GM12865 (cell line): Measurements from ENCODE around the gene GNA12.

Experiments
- DNase-seq: peaks from one replicate; pipeline ENCODE4 v3.0.0; 2010; ENCODE audit warnings: low read depth
- H3K4me3 ChIP-seq: 2 replicates; pipeline ENCODE4 v1.5.1; 2011; ENCODE audit warnings: mild to moderate bottlenecking, low read depth, low read length, control low read depth
- TF ChIP-seq, protein P1 (sequence below): IDR thresholded peaks from 2 replicates; pipeline ENCODE4 v1.5.1; 2011; ENCODE audit warnings: low read length, control low read depth, low read depth, inconsistent platforms; ENCODE audit not compliant: insufficient read depth; ENCODE audit errors: missing control alignments

Gene GNA12

DNA sequence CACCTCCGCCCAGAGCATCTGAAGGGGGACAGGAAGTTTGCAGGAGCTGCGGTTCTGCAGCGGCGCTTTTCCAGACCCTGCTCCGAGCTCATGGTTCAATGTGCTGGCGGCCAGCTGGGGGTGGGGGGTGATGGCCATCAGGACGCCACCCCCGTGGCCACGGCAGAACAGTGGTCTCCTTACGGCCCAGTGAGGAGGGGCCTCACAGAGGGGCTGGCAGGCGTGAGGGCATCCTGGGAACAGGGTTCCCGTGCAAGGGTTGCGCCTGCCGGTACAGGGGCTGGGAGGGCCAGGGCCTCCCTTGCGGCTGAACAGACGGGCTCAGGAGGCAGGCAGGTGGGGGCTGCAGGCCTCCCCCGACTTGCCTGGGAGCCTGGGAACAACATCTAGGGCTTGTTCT lies 39.0 kb upstream of the GNA12 start:
- H3K4me3 ChIP-seq: no peak overlapping the region
- no peak for DNase-seq
- TF ChIP-seq, protein P1, sequence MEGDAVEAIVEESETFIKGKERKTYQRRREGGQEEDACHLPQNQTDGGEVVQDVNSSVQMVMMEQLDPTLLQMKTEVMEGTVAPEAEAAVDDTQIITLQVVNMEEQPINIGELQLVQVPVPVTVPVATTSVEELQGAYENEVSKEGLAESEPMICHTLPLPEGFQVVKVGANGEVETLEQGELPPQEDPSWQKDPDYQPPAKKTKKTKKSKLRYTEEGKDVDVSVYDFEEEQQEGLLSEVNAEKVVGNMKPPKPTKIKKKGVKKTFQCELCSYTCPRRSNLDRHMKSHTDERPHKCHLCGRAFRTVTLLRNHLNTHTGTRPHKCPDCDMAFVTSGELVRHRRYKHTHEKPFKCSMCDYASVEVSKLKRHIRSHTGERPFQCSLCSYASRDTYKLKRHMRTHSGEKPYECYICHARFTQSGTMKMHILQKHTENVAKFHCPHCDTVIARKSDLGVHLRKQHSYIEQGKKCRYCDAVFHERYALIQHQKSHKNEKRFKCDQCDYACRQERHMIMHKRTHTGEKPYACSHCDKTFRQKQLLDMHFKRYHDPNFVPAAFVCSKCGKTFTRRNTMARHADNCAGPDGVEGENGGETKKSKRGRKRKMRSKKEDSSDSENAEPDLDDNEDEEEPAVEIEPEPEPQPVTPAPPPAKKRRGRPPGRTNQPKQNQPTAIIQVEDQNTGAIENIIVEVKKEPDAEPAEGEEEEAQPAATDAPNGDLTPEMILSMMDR: no peak

DNA sequence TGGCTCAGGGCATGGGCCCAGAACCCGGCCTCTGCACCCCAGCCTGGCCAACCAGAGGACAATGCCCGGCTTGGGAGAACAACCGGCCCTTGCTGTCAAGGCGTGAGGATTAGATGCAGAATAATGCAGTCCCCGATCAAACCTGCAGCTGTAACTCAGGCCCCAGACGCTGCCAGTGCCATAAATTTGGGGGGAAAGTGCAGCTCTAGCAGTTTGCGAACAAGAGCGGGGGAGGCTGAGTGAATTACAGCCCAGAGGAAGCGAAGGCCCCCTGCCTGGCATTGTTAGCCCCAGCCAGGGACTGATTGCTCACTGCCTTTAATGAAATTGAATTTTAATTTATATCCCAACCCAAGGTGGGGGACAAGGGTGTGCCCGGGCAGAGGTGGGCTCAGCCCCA lies 38.0 kb upstream of the GNA12 start:
- H3K4me3 ChIP-seq: no peak overlapping the region
- DNase-seq: no peak
- TF ChIP-seq, protein P1: no peak

DNA sequence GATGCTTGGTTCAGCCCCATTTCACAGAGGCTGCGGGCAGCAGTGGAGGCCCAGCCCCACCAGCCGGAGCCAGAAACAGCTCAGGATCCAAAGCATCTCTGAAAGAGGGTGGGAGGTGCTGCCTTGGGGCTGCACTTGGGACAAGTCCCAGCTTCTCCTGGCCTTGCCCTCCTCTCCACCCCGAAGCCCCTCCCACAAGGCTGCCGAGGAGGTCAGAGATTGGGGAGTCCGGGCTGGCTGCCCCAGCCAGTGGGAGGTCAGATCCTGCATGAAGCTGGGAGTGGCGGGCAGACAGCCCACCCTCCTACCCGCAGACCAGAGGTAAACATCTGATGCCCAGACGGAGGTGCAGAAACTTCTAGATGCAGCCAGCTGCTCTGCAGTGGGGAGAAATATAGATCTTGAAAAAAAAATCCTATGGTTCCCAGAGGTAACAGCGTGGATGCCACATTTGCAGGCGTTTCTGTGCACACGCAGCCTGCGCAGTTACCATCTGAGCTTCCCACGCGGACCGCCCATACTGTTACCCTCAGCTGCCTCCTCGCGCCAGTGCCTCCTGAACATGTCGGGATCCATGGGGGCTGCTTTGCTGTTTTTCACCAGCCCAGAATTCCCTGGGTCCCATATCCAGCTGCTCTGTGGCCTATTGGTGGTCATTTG lies 36.9 kb upstream of the GNA12 start:
- DNase-seq: no peak
- TF ChIP-seq, protein P1: no peak
- H3K4me3 ChIP-seq: no peak overlapping the region

DNA sequence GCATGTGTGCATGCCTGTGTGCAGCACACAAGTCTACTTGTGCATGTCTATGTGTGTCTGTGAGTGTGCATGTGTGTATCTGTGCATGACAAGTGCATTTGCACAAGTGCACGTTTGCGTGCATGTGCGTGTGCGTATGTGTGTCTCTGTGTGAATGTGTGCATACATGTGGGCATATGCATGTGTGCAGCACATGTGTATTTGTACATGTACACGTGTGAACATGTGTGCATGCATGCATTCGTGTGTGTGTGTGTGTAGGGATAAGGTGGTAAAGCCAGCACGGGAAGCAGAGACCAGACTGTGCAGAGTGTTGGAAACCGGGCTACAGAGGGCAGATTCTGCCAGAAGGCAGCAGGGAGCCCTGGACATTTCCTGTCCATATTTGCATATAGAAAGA lies 35.9 kb upstream of the GNA12 start:
- TF ChIP-seq, protein P1: no peak
- no peak for DNase-seq
- H3K4me3 ChIP-seq: no peak overlapping the region

DNA sequence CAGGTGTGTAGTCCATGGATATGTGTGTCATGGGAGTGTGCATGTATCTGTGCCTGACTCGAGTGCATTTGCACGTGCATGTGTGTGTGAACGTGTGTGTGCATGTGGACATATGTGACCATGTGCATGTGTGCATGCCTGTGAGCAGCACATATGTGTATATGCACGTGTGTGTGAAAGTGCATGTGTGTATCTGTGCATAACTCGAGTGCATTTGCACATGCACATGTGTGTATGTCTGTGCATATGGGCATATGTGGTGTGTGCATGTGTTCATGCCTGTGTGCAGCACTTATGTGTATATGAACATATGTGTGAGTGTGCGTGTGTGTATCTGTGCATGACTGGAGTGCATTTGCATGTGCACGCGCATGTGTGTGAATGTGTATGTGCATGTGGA lies 35.2 kb upstream of the GNA12 start:
- no peak overlapping the region for H3K4me3 ChIP-seq
- DNase-seq: no peak
- TF ChIP-seq, protein P1: no peak

DNA sequence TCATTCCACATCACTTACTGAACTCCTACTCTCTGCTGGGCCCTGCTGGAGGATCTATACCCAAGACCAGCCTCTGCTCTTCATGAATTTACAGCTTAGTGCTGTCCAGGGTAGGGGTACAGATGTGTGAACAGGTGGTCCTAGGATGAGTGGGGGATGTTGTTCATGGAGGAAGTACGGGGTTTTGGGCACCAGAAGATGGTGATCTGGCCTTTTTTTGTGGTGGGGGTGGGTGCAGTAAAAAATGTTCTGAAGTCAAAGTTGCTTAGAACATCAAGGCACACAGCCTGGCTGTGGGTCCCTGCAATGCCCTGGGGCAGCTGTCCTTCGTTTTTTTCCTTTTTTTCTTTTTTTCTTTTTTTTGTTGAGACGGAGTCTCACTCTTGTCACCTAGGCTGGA lies 34.2 kb upstream of the GNA12 start:
- no peak for DNase-seq
- TF ChIP-seq, protein P1: no peak
- no peak overlapping the region for H3K4me3 ChIP-seq
